AG04450 (cell line): ENCODE data around the gene STEAP3. TPM values are rescaled to one million over a fixed set of nuclear protein-coding genes. Genes with fewer than 3 reads are reported as not detected.

Experiments used
- CTCF ChIA-PET: fragments of 300-600, 350-600 bp; formaldehyde crosslinking; extraction: SDS; loops from one replicate; lab custom pipeline; 2022; ENCODE audit warnings: antibody characterized with exemption, inconsistent platforms; lab: Charles Lee
- POLR2A ChIA-PET: fragments of 350-600 bp; formaldehyde crosslinking; extraction: SDS; loops from one replicate; lab custom pipeline; 2021; ENCODE audit warnings: antibody characterized with exemption, inconsistent platforms; lab: Yijun Ruan, JAX
- DNase-seq: peaks from one replicate; pipeline ENCODE4 v3.0.0-alpha.2; 2011; ENCODE audit warnings: low read depth, low spot score
- H3K27ac ChIP-seq: one replicate; pipeline ENCODE4 v1.5.1; 2012; ENCODE audit warnings: low read depth, low read length, control low read depth
- H3K27me3 ChIP-seq: one replicate; pipeline ENCODE4 v1.6.0; 2012; ENCODE audit warnings: low read length; ENCODE audit not compliant: control insufficient read depth, insufficient read depth
- H3K4me3 ChIP-seq: 2 replicates; pipeline ENCODE4 v1.5.1; 2011; ENCODE audit warnings: mild to moderate bottlenecking, low read depth, low read length, control low read depth
- H3K9me3 ChIP-seq: 2 replicates; pipeline ENCODE4 v1.5.1; 2012; ENCODE audit warnings: low read length; ENCODE audit not compliant: control insufficient read depth, insufficient read depth
- CTCF ChIP-seq: IDR thresholded peaks from 2 replicates; pipeline ENCODE4 v1.5.1; 2011; ENCODE audit warnings: low read depth, low read length, control low read depth, inconsistent platforms
- polyA plus RNA-seq: library from polyadenylated mRNA; depleted of rRNA; stranded (reverse); fragments of >200 nt; gene quantifications from 2 replicates; pipeline ENCODE4 v1.2.3, GENCODE V29; 2011; rRNA removed

The STEAP3 gene
- polyA plus RNA-seq, 1 experiment: 34.3 TPM

GRCh38 chr2:119308793-119309330, 85.2 kb downstream of the STEAP3 start:
- Histone ChIP-seq H3K4me3 (no peak overlapping the region), H3K9me3 (no peaks in the 10 kb centered on the region), H3K27ac (no peak overlapping the region), H3K27me3 (no peaks in the 10 kb centered on the region)
- TF ChIP-seq CTCF: no peak
- DNase-seq: no peak
- POLR2A ChIA-PET: no interaction called here
- CTCF ChIA-PET: interaction anchor here (0.6 to 1.4 kb wide), 5 partner anchors 47 to 741 kb away, joined by 3 to 5 read pairs (median 3); no protein-coding TSS in a partner anchor

GRCh38 chr2:119311371-119311770, 87.7 kb downstream of the STEAP3 start:
- Histone ChIP-seq H3K9me3 (no peaks in the 10 kb centered on the region), H3K4me3 (no peak overlapping the region), H3K27me3 (no peaks in the 10 kb centered on the region), H3K27ac (no peak overlapping the region)
- TF ChIP-seq CTCF: no peak
- POLR2A ChIA-PET: no interaction called here
- no peak for DNase-seq
- CTCF ChIA-PET: interaction anchor here (0.6 to 1.1 kb wide), 3 partner anchors 42 to 300 kb away, joined by 3 to 4 read pairs (median 3); no protein-coding TSS in a partner anchor

GRCh38 chr2:119311831-119312230, 88.2 kb downstream of the STEAP3 start:
- no peak overlapping the region for H3K27ac ChIP-seq
- H3K4me3 ChIP-seq: no peak overlapping the region
- ChIA-PET POLR2A (no interaction called here), CTCF (interaction anchor here (0.5 to 1.1 kb wide), 3 partner anchors 41 to 286 kb away, joined by 3 to 4 read pairs (median 3); no protein-coding TSS in a partner anchor)
- no peak for TF ChIP-seq CTCF
- H3K27me3 ChIP-seq: no peaks in the 10 kb centered on the region
- no peaks in the 10 kb centered on the region for H3K9me3 ChIP-seq
- no peak for DNase-seq

Other genes with a start within 250 kb of the STEAP3 start
- gene C1QL2, start 65.1 kb upstream of the STEAP3 start, polyA plus RNA-seq: not detected in 2 replicates
- gene C2orf76, start 143.0 kb downstream of the STEAP3 start, polyA plus RNA-seq: 26.5 and 30.2 TPM in 2 replicates
- 235 and 244 TPM in 2 replicates for gene DBI, start 143.1 kb downstream of the STEAP3 start, polyA plus RNA-seq
- gene TMEM37, start 208.0 kb downstream of the STEAP3 start, polyA plus RNA-seq: 0.98 and 1.2 TPM in 2 replicates